ENCODE results near the gene RIC1.

- TF ChIP-seq, protein P1, sequence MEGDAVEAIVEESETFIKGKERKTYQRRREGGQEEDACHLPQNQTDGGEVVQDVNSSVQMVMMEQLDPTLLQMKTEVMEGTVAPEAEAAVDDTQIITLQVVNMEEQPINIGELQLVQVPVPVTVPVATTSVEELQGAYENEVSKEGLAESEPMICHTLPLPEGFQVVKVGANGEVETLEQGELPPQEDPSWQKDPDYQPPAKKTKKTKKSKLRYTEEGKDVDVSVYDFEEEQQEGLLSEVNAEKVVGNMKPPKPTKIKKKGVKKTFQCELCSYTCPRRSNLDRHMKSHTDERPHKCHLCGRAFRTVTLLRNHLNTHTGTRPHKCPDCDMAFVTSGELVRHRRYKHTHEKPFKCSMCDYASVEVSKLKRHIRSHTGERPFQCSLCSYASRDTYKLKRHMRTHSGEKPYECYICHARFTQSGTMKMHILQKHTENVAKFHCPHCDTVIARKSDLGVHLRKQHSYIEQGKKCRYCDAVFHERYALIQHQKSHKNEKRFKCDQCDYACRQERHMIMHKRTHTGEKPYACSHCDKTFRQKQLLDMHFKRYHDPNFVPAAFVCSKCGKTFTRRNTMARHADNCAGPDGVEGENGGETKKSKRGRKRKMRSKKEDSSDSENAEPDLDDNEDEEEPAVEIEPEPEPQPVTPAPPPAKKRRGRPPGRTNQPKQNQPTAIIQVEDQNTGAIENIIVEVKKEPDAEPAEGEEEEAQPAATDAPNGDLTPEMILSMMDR (IDR thresholded peaks at IDR 0.05), result no peak
- no peak for TF ChIP-seq POLR2A (IDR thresholded peaks at IDR 0.05)
These were observed 11.2 kb upstream of the RIC1 start for GRCh38 chr9:5617749-5618148.

Data from breast epithelium (tissue), 3 donors.